GM12872 (cell line): ENCODE results near the gene RAB44.
A peak's percentile ranks its signal among the peaks of the same experiment; 100 is the strongest.

Source experiments
- CTCF ChIP-seq: IDR thresholded peaks from 3 replicates; pipeline ENCODE4 v1.5.1; 2011; ENCODE audit warnings: low read depth, mild to moderate bottlenecking, low read length, moderate library complexity; ENCODE audit not compliant: insufficient read depth

Gene RAB44

GRCh38 chr6:36724514-36725390 lies 27.1 kb downstream of the RAB44 start:
- peak; percentile 61 for TF ChIP-seq CTCF

GRCh38 chr6:36725581-36725980 lies 28.0 kb downstream of the RAB44 start:
- no peak for TF ChIP-seq CTCF

GRCh38 chr6:36727505-36728021 lies 29.9 kb downstream of the RAB44 start:
- TF ChIP-seq CTCF: no peak

GRCh38 chr6:36728289-36729160 lies 30.9 kb downstream of the RAB44 start:
- TF ChIP-seq CTCF: no peak

GRCh38 chr6:36729161-36729524 lies 31.5 kb downstream of the RAB44 start:
- no peak for TF ChIP-seq CTCF

- no peak for TF ChIP-seq CTCF
Observed at GRCh38 chr6:36730424-36731380, 33.1 kb downstream of the RAB44 start.
